HepG2 (cell line): ENCODE results near the gene COA1. TPM values are rescaled to one million over a fixed set of nuclear protein-coding genes. Genes with fewer than 3 reads are reported as not detected.
"Not testable (repeated sequence)": the region's sequence is repeated elsewhere in the genome, so short reads cannot be mapped to it uniquely, and the experiment has no call there.

Experiments used
- ATAC-seq: fragments of 200-7000 bp; cut with Tn5 transposase; 3 replicates; pipeline ENCODE4 v1.9.1; 2020; ENCODE audit warnings: mild to moderate bottlenecking, moderate library complexity
- BruUV-seq: library from RNA; stranded (reverse); fragments of 400-500 nt; replicated peaks from 2 replicates; lab custom pipeline; 2021; lab: Mats Ljungman, UMichigan
- CTCF ChIA-PET: fragments of 300-600 bp; formaldehyde crosslinking; extraction: SDS; loops from one replicate; lab custom pipeline; 2021; ENCODE audit warnings: low total read pairs, inconsistent platforms, low intra/inter-chr PET ratio; lab: Yijun Ruan, JAX
- POLR2A ChIA-PET: fragments of 350-600 bp; sonication (Branson Sonifier 250); formaldehyde crosslinking; loops from one replicate; lab custom pipeline; 2020; ENCODE audit warnings: antibody characterized with exemption, inconsistent platforms; lab: Yijun Ruan, JAX
- DNase-seq: peaks from one replicate; pipeline ENCODE4 v3.0.0-alpha.2; 2015; ENCODE audit warnings: low spot score
- FAIRE-seq: peaks from 3 replicates; lab custom pipeline; 2011; peaks lifted over from hg19 to GRCh38; lab: Jason Lieb, UNC
- H2AFZ ChIP-seq: one replicate; pipeline ENCODE4 v1.6.1; 2011; ENCODE audit warnings: low read length, inconsistent platforms
- H3K27ac ChIP-seq: fragments of 300-600 bp; 3 replicates; pipeline ENCODE4 v1.8.0; 2011; ENCODE audit warnings: mixed run types, mild to moderate bottlenecking, mixed read lengths, low read length, inconsistent platforms; ENCODE audit not compliant: insufficient read depth; ENCODE audit errors: extremely low read length
- H3K27me3 ChIP-seq, 2 experiments: fragments of 200-600 bp in 1 of 2; 2 replicates in 1 of 2; 3 replicates in 1 of 2; pipeline versions ENCODE4 v1.6.0 to v1.8.0; 2011; ENCODE audit warnings: low read length in 2 of 2, mild to moderate bottlenecking in 2 of 2, moderate library complexity in 2 of 2, inconsistent platforms in 1 of 2; ENCODE audit not compliant: insufficient read depth in 2 of 2, control insufficient read depth in 1 of 2
- H3K36me3 ChIP-seq, 2 experiments: fragments of 200-600 bp in 1 of 2; replicated peaks in 1 of 2; 2 replicates in 1 of 2; 3 replicates in 1 of 2; pipeline versions ENCODE4 v1.5.1 to v1.8.0; 2011; ENCODE audit warnings: low read length in 2 of 2, inconsistent platforms in 1 of 2; ENCODE audit not compliant: insufficient read depth in 2 of 2, control insufficient read depth in 1 of 2
- H3K4me1 ChIP-seq: 2 replicates; pipeline ENCODE4 v1.5.1; 2012; ENCODE audit warnings: low read length, inconsistent platforms; ENCODE audit not compliant: insufficient read depth
- H3K4me2 ChIP-seq: 2 replicates; pipeline ENCODE4 v1.6.0; 2011; ENCODE audit warnings: low read depth, low read length, inconsistent platforms
- H3K4me3 ChIP-seq, 3 experiments: fragments of 200-600 bp in 1 of 3; sonication (generic), shearing (Covaris generic) in 1 of 3; replicated peaks in 1 of 3; 2 replicates each; pipeline ENCODE4 v1.5.1; 2011 to 2016; ENCODE audit warnings: low read length in 3 of 3, inconsistent platforms in 2 of 3, low read depth in 2 of 3, mild to moderate bottlenecking in 2 of 3, control low read depth in 1 of 3, mixed read lengths in 1 of 3; ENCODE audit not compliant: insufficient read depth in 1 of 3
- H3K79me2 ChIP-seq: one replicate; pipeline ENCODE4 v1.6.1; 2011; ENCODE audit warnings: low read length, inconsistent platforms; ENCODE audit not compliant: insufficient read depth
- H3K9ac ChIP-seq: 2 replicates; pipeline ENCODE4 v1.6.0; 2011; ENCODE audit warnings: mild to moderate bottlenecking, low read depth, low read length, inconsistent platforms; ENCODE audit not compliant: insufficient read depth
- H3K9me3 ChIP-seq: 2 replicates; pipeline ENCODE4 v1.5.1; 2012; ENCODE audit warnings: mild to moderate bottlenecking, low read length
- H4K20me1 ChIP-seq: 2 replicates; pipeline ENCODE4 v1.6.0; 2011; ENCODE audit warnings: inconsistent platforms, mild to moderate bottlenecking, low read length, moderate library complexity; ENCODE audit not compliant: insufficient read depth
- BCL3 ChIP-seq: sonication (generic); formaldehyde crosslinking; IDR thresholded peaks from 2 replicates; pipeline ENCODE4 v1.5.1; 2020; ENCODE audit warnings: mild to moderate bottlenecking, missing genetic modification reagents, moderate library complexity
- ELF4 ChIP-seq: sonication (generic); formaldehyde crosslinking; IDR thresholded peaks from 2 replicates; pipeline ENCODE4 v1.5.0; 2020; ENCODE audit warnings: missing genetic modification reagents, mild to moderate bottlenecking, moderate library complexity, borderline replicate concordance
- KAT7 ChIP-seq: IDR thresholded peaks from 2 replicates; pipeline ENCODE4 v1.6.1; 2018; ENCODE audit warnings: borderline replicate concordance, missing compliant biosample characterization
- KLF6 ChIP-seq: IDR thresholded peaks from 2 replicates; pipeline ENCODE4 v1.8.0; 2016; ENCODE audit warnings: missing biosample characterization, missing genetic modification reagents
- MTA3 ChIP-seq: sonication (generic); formaldehyde crosslinking; IDR thresholded peaks from 2 replicates; pipeline ENCODE4 v1.4.0; 2020; ENCODE audit warnings: missing genetic modification reagents
- RFX5 ChIP-seq: IDR thresholded peaks from 2 replicates; pipeline ENCODE4 v1.6.1; 2011; ENCODE audit warnings: low read depth, low read length, improper control_type of control experiment
- ZMYM2 ChIP-seq: sonication (generic); formaldehyde crosslinking; IDR thresholded peaks from 2 replicates; pipeline ENCODE4 v1.8.0; 2022; ENCODE audit warnings: mild to moderate bottlenecking, missing genetic modification reagents
- ZNF607 ChIP-seq: sonication (generic); formaldehyde crosslinking; IDR thresholded peaks from 2 replicates; pipeline ENCODE4 v1.5.1; 2020; ENCODE audit warnings: missing genetic modification reagents, mild to moderate bottlenecking, borderline replicate concordance
- ZNF766 ChIP-seq: sonication (generic); formaldehyde crosslinking; IDR thresholded peaks from 2 replicates; pipeline ENCODE4 v1.5.0; 2020; ENCODE audit warnings: missing genetic modification reagents, borderline replicate concordance
- WGBS: methylation state at CpG from one replicate; pipeline ENCODE4 v1.1.6; 2017; ENCODE audit warnings: low lambda C conversion rate; 5-methylcytosine and 5-hydroxymethylcytosine counted together
- in situ Hi-C: cut with HindIII; loops from 2 replicates; pipeline ENCODE4 v1.10.0; 2017; ENCODE audit warnings: low pct_unique_long_range_greater_than_20kb; ENCODE audit not compliant: extremely low pct_ligation_motif_present
- intact Hi-C: fragments of 100-400 bp; cut with micrococcal nuclease; formaldehyde crosslinking; loops from one replicate; pipeline ENCODE4 v1.10.0; 2022; ENCODE audit not compliant: unreplicated experiment
- polyA plus RNA-seq, 8 experiments: library from polyadenylated mRNA; depleted of rRNA in 3 of 8; stranded (reverse) in 7 of 8; unstranded in 1 of 8; fragments of >200 nt; fragmentation: Illumina TruSeq in 4 of 8; extraction: Trizol in 4 of 8; gene quantifications; 2 replicates each; pipeline versions ENCODE4 v1.2.1 to v1.2.3, GENCODE V29; 2011 to 2016; ENCODE audit warnings: low read depth in 4 of 8, missing spikeins in 1 of 8, mixed read lengths in 1 of 8; ENCODE audit not compliant: insufficient read depth in 1 of 8
- total RNA-seq, 5 experiments: library from RNA; depleted of rRNA; stranded (reverse); fragments of >200 nt; fragmentation: Illumina TruSeq; extraction: Trizol; gene quantifications; 2 replicates each; pipeline ENCODE4 v1.2.3, GENCODE V29; 2016; ENCODE audit warnings: low read depth in 1 of 5

Gene COA1
- total and polyA plus RNA-seq, 2 of the 13 experiments (the other 11 are each of a cell fraction or from before 2014, with no cell fraction given): 33.2 to 65.7 TPM

GRCh38 chr7:43711503-43711902 lies 17.8 kb downstream of the COA1 start (continued):
- TF ChIP-seq ZMYM2 (CRISPR knock-in tag): no peak
- TF ChIP-seq ZNF607 (CRISPR knock-in tag): no peak
- TF ChIP-seq ELF4 (CRISPR knock-in tag): no peak
- no peak for TF ChIP-seq BCL3 (CRISPR knock-in tag)
- no peak for TF ChIP-seq KAT7 (CRISPR knock-in tag)
- TF ChIP-seq ZNF766: no peak
- TF ChIP-seq RFX5: no peak
- TF ChIP-seq MTA3 (CRISPR knock-in tag): no peak
- no peak for TF ChIP-seq KLF6 (CRISPR knock-in tag)
- TF ChIP-seq, all 625 proteins: peak for 0

GRCh38 chr7:43708055-43708454 lies 21.3 kb downstream of the COA1 start:
- 99% methylated on average over 9 of the region's 9 CpGs for WGBS
- H3K9me3 ChIP-seq, FAIRE-seq, H3K4me2 ChIP-seq, H2AFZ ChIP-seq, CTCF ChIA-PET, H3K27ac ChIP-seq, H3K4me1 ChIP-seq, DNase-seq, H4K20me1 ChIP-seq, H3K36me3 ChIP-seq, H3K9ac ChIP-seq, H3K27me3 ChIP-seq, POLR2A ChIA-PET, BruUV-seq, H3K4me3 ChIP-seq, intact Hi-C loops, ATAC-seq: not testable (repeated sequence)
- in situ Hi-C loops: loop anchor here (25.0 kb wide), 1 partner anchor 246 kb away; no protein-coding TSS in a partner anchor
- peaks cover 77% of the 10 kb centered on the region for H3K79me2 ChIP-seq
